Prostate gland (tissue), 2 donors: ENCODE results near the gene LAD1.

Experiments
- CTCF ChIP-seq, 4 experiments: fragments of 200-600 bp in 2 of 4; fragments of 450-650 bp in 2 of 4; sonication (generic) in 2 of 4; IDR thresholded peaks; 1 replicate in 3 of 4; 2 replicates in 1 of 4; pipeline ENCODE4 v1.5.1; 2016 to 2019; ENCODE audit warnings: antibody characterized with exemption in 4 of 4, mild to moderate bottlenecking in 2 of 4, moderate library complexity in 2 of 4
- POLR2A ChIP-seq: fragments of 450-650 bp; IDR thresholded peaks from one replicate; pipeline ENCODE4 v1.6.1; 2016; ENCODE audit warnings: antibody characterized with exemption, mild to moderate bottlenecking
- POLR2AphosphoS5 ChIP-seq: sonication (generic); formaldehyde crosslinking; IDR thresholded peaks from one replicate; pipeline ENCODE4 v1.6.1; 2017; ENCODE audit warnings: antibody characterized with exemption

- no peak for TF ChIP-seq POLR2A
- TF ChIP-seq CTCF (IDR thresholded peaks at IDR 0.05): no peak
- no peak for TF ChIP-seq POLR2AphosphoS5
These were observed 20.1 kb upstream of the LAD1 start for GRCh38 chr1:201419256-201419655.
